ENCODE measurements around the gene CCDC40.

DNA sequence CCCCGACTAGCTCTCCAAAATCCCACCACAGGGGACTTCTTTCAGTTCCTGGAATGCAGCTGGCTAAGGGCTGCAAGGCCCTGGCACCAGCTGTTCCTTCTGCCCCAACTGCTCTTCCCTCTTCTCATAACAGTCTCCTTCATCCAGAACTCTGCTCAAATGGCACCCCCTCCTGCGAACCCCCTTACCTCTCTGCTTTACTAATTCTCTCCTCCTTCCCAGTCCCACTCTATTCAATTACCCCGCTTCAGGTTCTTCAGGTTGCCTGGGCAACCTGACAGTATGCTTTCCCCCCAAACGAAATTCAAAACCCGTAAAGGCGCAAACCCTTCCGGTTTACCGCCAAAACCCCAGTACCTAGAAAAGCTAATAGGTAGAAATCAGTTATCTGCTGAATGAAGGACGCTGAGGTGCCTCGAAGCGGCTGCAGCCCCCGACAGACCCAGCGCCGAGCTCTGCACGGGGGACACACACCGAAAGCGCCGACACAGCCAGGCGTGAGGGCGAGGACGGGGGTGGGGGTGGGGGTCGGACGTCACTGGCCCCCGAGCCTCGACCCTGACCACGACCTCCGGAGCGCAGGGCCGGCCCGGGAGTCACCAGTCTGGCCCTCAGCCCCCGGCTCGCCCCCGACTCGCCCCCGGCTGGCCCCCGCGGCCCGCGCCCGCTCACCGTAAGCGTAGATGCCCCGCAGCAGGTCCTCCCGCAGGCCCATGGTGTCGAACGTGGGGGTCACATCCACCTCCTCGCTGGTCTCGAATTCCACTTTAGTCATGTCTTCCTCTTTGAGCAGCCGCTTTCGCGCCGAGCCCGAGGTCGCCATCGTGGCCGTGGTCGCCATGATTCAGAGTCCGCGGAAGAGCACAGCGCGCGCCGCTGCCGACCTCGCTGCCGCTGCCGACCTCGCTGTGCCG lies 109.9 kb downstream of the CCDC40 start:
- TF ChIP-seq, protein P1, sequence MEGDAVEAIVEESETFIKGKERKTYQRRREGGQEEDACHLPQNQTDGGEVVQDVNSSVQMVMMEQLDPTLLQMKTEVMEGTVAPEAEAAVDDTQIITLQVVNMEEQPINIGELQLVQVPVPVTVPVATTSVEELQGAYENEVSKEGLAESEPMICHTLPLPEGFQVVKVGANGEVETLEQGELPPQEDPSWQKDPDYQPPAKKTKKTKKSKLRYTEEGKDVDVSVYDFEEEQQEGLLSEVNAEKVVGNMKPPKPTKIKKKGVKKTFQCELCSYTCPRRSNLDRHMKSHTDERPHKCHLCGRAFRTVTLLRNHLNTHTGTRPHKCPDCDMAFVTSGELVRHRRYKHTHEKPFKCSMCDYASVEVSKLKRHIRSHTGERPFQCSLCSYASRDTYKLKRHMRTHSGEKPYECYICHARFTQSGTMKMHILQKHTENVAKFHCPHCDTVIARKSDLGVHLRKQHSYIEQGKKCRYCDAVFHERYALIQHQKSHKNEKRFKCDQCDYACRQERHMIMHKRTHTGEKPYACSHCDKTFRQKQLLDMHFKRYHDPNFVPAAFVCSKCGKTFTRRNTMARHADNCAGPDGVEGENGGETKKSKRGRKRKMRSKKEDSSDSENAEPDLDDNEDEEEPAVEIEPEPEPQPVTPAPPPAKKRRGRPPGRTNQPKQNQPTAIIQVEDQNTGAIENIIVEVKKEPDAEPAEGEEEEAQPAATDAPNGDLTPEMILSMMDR (conservative IDR thresholded peaks at IDR 0.05 in 1 of 2, IDR thresholded peaks at IDR 0.05 in 1 of 2; ENCODE audit: low read depth in 1 of 2, low read length in 2 of 2) = no peak
- TF ChIP-seq EZH2 (IDR thresholded peaks at IDR 0.05; ENCODE audit: low read length, missing control alignments) = no peak

All from fibroblast of lung (primary cell).